HG03575 (cell line): ENCODE data around the gene TRIM10.
"Not testable (repeated sequence)": the region's sequence is repeated elsewhere in the genome, so short reads cannot be mapped to it uniquely, and the experiment has no call there.

Experiments
- ATAC-seq: cut with Tn5 transposase; IDR thresholded peaks from one replicate; pipeline ENCODE4 v1.9.1; 2021; ENCODE audit not compliant: unreplicated experiment, insufficient number of reproducible peaks, low FRiP score; ENCODE audit errors: extremely low read depth

Gene TRIM10

GRCh38 chr6:30156262-30156599 lies 4.8 kb downstream of the TRIM10 start:
- ATAC-seq, result no peak

GRCh38 chr6:30155520-30156261 lies 5.3 kb downstream of the TRIM10 start:
- ATAC-seq, result no peak

DNA sequence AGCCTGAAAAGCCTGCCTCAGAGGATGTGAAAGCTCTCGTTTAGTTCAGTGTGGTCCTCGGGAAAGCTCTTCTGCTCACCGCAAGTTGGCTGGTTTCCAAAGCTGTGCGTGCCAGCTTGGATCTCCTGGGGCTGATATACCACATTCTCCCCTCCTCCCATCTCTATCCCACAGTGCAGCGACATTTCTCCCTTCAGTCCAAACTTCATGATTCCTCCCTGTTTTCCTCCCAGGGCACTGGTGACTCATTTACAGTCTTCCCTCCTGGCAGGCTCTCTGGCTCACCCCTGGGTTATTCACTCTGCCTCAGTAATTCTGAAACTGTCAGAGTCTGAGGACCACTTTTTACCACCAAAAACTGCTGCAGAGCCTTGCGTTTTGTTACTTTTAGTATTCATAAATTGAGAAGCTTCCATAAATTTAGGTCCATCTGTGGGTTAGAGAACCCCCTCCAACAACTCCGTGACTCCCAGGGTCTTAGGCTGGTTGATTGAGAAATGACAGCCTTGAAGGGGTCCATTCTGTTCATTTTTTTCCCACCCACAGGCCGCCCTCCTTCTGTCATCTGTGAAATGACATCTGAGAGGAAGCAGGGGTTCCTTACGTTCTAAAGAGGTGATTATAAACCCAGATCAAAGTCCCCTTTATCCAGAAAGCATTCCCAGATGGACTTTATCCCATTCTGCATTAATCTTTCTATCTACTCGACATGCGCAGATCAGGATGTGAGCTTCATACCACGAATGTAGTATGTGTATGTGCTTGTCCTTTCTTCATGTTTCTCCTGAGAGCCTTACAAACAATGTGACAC lies 6.1 kb downstream of the TRIM10 start:
- ATAC-seq, result no peak

DNA sequence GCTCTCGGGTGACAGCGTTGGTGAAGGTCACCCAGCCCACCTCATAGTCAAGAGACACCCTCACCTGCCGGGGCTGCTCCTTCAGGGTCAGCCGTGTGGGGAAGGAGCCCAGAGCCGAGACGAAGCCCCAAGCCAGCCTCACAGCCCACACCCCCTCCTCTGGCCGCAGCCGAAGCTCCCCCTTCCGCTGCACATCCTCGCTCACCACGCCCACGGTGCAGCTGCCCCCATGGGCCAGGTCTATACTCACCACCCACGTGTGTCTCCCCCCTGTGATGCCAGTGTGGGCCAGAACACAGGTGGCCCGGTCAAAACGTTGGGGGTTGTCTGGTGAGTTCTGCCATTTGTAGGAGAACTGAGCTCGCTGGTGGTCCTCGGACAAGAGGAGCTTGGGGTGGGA lies 7.0 kb downstream of the TRIM10 start:
- ATAC-seq, result no peak

- no peak for ATAC-seq
Observed at GRCh38 chr6:30152910-30153610, 8.0 kb downstream of the TRIM10 start.

DNA sequence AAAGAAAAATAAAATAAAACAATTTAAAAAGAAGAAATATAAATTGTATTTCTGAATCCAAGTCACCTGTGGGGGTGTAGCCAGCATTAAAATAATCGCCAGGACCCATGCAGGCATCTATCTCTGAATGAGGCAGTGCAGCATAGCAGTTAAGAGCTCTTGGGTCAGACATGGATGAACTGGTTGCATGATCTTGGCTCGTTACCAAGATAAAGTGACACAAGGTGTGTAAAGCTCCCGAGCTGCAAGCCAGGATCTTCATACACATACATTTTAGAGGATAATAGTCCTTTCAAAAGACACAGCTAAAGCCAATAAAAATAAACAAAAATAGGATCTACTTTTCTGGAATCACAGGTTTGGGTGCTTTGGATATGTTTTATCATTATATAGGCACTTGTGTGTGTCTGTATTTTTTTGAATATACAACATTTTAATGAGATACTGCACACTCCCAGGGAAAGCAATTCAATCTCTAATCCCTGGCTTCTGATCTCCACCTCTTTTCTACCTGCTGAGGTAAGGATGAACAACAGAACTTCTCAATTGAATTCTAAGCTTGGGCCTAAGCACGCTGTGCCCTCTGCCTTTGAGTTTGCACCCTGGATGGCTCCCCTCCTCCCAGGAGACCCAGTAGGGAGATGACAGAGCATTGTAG lies 8.9 kb downstream of the TRIM10 start:
- ATAC-seq, result no peak

DNA sequence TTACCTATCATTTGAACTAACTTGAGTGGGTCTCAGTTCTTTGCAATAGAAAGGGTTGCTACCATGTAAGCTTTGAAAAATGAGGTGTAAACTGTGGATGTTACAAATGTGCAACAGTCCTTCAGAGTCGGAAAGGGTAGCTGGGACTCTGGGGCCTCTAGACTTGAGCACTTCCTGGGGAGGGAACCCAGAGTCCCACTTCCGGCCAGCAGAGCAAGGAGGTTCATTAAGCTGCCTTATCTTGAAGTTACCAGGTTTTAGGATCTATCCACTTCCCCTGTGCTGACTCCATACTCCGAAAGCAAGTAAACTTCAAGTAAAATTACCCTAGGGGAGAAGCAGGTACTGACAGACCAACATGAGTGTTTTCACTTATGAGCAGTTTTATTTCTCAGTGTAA lies 9.4 kb downstream of the TRIM10 start:
- no peak for ATAC-seq

DNA sequence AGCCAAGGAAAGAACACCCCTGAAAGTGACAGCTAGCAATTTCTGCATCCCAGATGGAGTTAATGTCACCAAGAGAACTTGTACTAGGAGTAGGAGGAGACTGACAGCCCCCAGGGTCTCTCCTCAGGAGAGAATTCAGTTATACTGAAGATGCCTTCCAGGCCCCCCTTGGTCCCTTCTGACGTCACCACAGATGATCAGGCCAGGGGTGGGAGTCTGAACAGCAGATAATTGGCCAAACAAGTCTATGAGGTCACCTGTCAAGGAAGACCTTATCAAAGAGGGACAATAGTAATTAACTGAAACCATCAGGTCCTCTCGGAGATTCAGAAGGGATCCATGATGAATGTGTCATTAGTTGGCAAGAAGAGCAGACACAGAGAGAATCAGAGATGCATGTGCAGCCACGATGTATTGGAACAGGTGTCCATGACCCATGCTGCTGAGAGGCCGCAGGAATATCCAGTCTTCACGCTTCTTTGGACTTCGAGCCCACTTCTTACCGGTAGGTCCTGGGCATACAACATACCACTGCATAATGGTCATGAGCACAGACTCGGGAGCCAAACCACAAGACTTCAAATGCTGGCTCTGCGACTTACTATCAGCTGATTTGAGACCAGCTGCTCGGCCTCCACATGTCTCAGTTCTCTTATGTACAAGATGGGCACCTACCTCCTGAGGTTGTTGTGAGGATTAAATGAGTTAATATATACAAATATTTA lies 10.2 kb downstream of the TRIM10 start:
- no peak for ATAC-seq

- ATAC-seq, result no peak
Observed at GRCh38 chr6:30149858-30150550, 11.0 kb downstream of the TRIM10 start.

- no peak for ATAC-seq
Observed at GRCh38 chr6:30149234-30149633, 11.8 kb downstream of the TRIM10 start.

DNA sequence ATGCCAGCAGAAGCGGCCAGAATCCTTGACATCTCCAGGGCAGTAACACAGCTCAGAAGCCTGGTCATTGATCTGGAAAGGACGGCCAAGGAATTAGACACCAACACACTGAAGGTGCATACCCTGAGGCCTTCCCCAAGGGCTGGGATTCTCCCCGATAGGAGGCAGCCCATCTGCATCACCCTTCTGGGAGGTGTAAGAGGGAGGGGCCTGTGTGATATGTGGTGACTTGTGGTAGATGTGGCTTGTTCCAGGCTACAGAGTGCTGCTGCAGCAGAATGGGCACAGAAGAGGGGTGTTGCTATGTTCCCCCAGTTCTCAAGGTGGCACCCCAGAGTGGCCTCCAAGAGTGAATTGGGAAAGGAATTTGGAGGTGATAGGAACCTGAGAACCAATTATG lies 13.9 kb downstream of the TRIM10 start:
- no peak for ATAC-seq

DNA sequence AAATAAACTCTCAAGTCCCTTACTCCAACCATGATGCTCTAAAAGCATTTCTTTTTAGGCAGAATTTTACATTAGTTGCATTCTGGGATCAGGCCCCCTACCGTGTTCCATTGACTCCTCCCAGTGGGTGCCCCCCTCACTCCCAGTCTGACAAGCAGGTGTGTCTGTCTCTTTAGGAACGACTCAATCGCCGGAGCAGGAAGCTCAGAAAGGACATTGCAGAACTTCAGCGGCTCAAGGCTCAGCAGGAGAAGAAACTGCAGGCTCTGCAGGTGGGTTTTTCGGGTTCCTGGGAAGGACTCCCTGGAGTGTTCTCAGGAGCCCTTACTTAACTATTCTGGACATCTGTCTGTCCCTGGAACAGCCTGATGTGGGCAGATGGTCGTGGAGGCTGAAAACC lies 15.2 kb downstream of the TRIM10 start:
- no peak for ATAC-seq

DNA sequence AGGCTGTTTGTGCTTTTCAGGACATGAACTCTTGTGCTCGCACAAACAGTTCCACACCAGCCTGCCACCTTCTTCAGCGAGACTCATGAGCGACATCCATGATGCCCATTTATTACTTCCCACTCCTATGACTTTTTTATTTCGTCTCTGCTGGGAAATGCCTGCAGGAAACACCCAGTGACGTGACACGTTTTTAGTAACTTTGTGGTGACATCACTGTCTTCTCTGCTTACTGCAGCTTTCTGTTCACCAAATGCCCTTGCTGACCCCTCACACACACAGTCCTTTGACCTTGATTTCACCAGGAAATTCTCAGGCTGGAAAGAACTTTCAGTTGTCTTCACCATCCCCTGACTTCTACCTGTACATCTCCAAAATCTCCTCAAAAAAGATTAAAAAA lies 16.2 kb downstream of the TRIM10 start:
- no peak for ATAC-seq

DNA sequence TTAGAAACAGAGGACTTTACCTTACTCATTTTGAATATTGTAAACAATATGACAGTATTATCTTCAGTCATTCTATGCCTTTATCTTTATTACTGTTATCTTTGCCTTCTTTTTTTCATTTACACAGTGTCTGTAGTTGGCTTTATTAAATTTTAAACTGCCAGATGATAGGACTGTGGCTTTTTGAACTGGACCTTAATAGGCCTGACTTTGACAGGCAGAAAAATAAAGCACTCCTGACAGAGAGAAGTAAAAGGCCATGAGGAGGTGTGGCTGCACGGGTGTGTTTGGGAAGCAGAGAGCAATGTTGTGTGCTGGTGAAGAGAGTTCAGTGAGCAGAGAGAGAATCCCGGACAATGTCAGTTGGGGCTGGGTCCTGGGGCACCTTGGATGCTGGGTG lies 17.2 kb downstream of the TRIM10 start:
- no peak for ATAC-seq

DNA sequence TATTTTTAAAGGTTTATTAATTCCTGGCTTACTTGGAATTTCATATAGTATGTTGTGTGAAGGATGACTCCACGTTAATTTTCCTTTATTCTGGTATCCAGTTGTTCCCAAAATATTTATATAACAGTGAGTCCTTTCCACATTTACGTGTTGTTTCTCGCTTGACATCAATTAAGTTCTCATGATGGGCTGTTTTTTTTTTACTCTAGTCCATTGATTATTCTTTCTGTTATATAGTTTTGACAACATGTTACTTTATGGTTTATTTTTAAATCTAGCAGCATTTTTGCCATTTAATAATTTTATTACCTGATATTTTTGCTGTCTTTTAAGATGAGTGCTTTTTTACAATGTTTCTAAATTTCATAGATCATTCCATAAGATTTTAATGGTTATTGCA lies 18.3 kb downstream of the TRIM10 start:
- ATAC-seq, result no peak

DNA sequence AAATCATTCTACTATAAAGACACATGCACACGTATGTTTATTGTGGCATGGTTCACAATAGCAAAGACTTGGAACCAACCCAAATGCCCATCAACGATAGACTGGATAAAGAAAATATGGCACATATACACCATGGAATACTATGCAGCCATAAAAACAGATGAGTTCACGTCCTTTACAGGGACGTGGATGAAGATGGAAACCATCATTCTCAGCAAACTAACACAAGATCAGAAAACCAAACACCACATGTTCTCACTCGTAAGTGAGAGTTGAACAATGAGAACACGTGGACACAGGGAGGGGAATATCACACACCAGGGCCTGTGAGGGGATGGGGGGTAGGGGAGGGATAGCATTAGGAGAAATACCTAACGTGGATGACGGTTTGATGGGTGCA lies 20.8 kb downstream of the TRIM10 start:
- ATAC-seq, result not testable (repeated sequence)

DNA sequence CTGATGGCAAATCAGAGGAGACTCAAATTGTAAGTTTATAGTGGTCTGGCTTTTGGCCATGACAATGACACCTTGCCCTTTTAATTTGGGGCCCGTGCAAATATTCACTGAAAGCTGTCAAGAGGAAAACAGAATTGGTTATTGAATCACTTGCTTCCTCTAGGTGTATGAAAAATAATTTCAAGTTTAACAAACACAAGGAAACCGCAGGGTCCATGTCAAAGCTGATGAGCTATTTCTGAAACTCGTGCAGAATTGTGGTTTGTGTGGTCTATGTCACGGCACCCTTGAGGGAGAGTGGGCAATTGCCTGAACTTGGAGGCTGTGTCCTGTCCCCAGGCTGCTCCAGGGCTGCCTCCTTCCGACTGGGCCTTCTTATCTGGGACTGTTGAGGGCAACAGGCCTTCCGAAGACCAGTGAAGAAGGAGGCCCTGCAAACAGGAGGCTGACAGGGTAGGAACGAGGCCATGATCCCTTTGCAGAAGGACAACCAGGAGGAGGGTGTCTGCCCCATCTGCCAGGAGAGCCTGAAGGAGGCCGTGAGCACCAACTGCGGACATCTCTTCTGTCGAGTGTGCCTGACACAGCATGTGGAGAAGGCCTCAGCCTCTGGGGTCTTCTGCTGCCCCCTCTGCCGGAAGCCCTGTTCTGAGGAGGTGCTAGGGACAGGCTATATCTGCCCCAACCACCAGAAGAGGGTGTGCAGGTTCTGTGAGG lies 24.3 kb downstream of the TRIM10 start:
- ATAC-seq, result no peak

DNA sequence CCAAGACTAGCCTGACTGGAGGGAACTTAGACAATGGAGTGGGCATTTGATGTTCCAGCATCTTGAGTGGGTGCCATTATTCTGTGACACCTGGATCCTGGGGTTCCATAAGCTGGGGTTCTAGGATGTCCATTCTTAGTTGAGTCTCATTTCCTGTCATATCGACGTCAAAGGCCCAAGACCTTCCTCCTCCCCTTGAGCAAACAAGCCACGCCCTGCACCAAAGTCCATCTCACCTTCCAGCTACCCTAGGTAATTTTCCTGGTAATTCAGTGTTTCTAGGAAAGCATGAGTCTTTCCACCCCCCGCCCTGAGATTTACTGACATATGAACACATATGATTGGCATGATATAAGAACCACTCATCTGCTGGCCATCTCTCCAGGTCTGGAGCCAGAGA lies 25.3 kb downstream of the TRIM10 start, which contains the start of gene TRIM40:
Gene TRIM40, plus strand, starts transcription at position 384 of the 400 bp plus-strand sequence. CDS start 897 bp downstream, outside the sequence.
- ATAC-seq, result no peak
